ENCODE results near the gene FARP1.
A peak's percentile ranks its signal among the peaks of the same experiment; 100 is the strongest.

FARP1 gene

GRCh38 chr13:98468929-98469328 is 326.0 kb downstream of the FARP1 start:
- no peak for TF ChIP-seq CTCF (conservative IDR thresholded peaks at IDR 0.05; ENCODE audit: low read depth)
- ChIA-PET POLR2A (ENCODE audit: low non-redundant PET) (no interaction called here), CTCF (interaction anchor here (0.7 kb wide), 1 partner anchor 93 kb away, joined by 4 read pairs; no protein-coding TSS in a partner anchor)
- no peak overlapping the region for H3K27ac ChIP-seq
- DNase-seq (ENCODE audit: low spot score): no peak

- CTCF ChIA-PET: no interaction called here
- no peak for DNase-seq (ENCODE audit: low spot score)
- POLR2A ChIA-PET (ENCODE audit: low non-redundant PET): no interaction called here
- H3K27ac ChIP-seq: no peak overlapping the region
- TF ChIP-seq CTCF (conservative IDR thresholded peaks at IDR 0.05; ENCODE audit: low read depth): no peak
Observed at GRCh38 chr13:98470920-98471319, 328.0 kb downstream of the FARP1 start.

- POLR2A ChIA-PET (ENCODE audit: low non-redundant PET): no interaction called here
Observed at GRCh38 chr13:98471934-98472333, 329.0 kb downstream of the FARP1 start.

GRCh38 chr13:98473135-98473787 is 330.4 kb downstream of the FARP1 start:
- peak overlapping the region; percentile 51; the same call in 1 of the 2 replicates for H3K27ac ChIP-seq
- POLR2A ChIA-PET (ENCODE audit: low non-redundant PET): no interaction called here
- CTCF ChIA-PET: no interaction called here
- DNase-seq (ENCODE audit: low spot score): no peak
- TF ChIP-seq CTCF (conservative IDR thresholded peaks at IDR 0.05; ENCODE audit: low read depth): no peak

More at GRCh38 chr13:98471934-98472333, 329.0 kb downstream of the FARP1 start:
- H3K27ac ChIP-seq: peak overlapping the region; percentile 14; the same call in 1 of the 2 replicates
- TF ChIP-seq CTCF (conservative IDR thresholded peaks at IDR 0.05; ENCODE audit: low read depth): no peak
- CTCF ChIA-PET: no interaction called here
- no peak for DNase-seq (ENCODE audit: low spot score)

GRCh38 chr13:98473788-98474144 is 330.9 kb downstream of the FARP1 start:
- ChIA-PET CTCF (no interaction called here), POLR2A (ENCODE audit: low non-redundant PET) (no interaction called here)
- peak overlapping the region; percentile 51; the same call in 1 of the 2 replicates for H3K27ac ChIP-seq
- no peak for DNase-seq (ENCODE audit: low spot score)
- no peak for TF ChIP-seq CTCF (conservative IDR thresholded peaks at IDR 0.05; ENCODE audit: low read depth)

GRCh38 chr13:98474292-98474691 is 331.4 kb downstream of the FARP1 start:
- ChIA-PET CTCF (no interaction called here), POLR2A (ENCODE audit: low non-redundant PET) (no interaction called here)

More at GRCh38 chr13:98474292-98474691, 331.4 kb downstream of the FARP1 start:
- no peak for TF ChIP-seq CTCF (conservative IDR thresholded peaks at IDR 0.05; ENCODE audit: low read depth)
- H3K27ac ChIP-seq: 0 out of 2 replicates have a peak overlapping the region, but pooled peaks have one; percentile 8
- no peak for DNase-seq (ENCODE audit: low spot score)
